ENCODE measurements around the gene KBTBD8.
A peak's percentile ranks its signal among the peaks of the same experiment; 100 is the strongest.

Gene KBTBD8, protein sequence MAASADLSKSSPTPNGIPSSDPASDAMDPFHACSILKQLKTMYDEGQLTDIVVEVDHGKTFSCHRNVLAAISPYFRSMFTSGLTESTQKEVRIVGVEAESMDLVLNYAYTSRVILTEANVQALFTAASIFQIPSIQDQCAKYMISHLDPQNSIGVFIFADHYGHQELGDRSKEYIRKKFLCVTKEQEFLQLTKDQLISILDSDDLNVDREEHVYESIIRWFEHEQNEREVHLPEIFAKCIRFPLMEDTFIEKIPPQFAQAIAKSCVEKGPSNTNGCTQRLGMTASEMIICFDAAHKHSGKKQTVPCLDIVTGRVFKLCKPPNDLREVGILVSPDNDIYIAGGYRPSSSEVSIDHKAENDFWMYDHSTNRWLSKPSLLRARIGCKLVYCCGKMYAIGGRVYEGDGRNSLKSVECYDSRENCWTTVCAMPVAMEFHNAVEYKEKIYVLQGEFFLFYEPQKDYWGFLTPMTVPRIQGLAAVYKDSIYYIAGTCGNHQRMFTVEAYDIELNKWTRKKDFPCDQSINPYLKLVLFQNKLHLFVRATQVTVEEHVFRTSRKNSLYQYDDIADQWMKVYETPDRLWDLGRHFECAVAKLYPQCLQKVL

GRCh38 chr3:66998113-66998903, at the start of gene KBTBD8:
Gene KBTBD8, plus strand, starts transcription at chr3:66998307. Its CDS starts 49 bp downstream, at chr3:66998356.
- peak; percentile 100 for DNase-seq

- no peak for DNase-seq
Measured at GRCh38 chr3:66948838-66949237, 49.3 kb upstream of the KBTBD8 start.

GRCh38 chr3:66949898-66950297, 48.2 kb upstream of the KBTBD8 start:
- DNase-seq, result no peak

DNA sequence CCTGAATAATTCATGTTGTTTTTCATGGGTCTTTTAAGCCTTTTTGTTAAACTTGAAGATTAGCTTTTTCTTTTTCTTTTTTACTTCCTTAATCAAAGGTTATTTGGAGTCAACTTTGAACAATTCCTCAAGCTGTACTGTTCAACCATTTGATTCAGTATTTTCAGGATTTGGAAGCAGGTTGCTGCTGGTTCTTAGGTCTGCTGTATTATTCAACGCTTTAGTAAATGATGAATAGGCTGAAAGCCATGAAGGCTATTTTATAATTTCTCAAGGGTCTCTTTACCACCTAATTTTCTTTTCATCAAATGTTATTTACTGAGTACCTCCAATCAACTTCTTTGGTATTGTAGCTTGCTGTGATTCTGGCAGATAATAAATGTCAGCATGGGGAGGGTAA, 45.8 kb upstream of the KBTBD8 start:
- DNase-seq, result no peak

DNA sequence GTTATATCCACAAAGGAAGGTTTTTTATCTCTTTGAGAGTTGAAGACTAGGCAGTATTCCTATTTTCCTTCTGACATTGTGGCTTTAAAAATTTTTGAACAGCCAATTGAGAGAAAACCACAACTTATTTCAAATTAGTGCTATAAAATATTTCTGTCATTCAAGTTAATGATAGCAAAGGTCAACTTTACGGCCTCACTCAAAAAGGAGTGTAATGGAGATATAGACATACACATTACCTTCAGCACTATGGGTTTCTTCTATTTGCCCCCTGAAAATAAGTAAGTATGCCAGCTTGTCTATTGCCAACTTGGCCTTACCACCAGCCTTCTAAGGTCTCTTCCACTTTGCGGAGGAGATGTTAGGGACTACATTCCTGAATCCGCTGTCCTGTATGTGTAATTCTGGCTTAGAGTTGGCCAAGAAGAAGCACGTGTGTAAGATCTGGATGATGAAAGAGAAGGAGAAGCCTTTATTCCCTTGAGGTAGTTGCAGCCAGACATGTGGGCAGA, 44.1 kb upstream of the KBTBD8 start:
- DNase-seq, result no peak

- no peak for DNase-seq
Measured at GRCh38 chr3:66956742-66957141, 41.4 kb upstream of the KBTBD8 start.

DNA sequence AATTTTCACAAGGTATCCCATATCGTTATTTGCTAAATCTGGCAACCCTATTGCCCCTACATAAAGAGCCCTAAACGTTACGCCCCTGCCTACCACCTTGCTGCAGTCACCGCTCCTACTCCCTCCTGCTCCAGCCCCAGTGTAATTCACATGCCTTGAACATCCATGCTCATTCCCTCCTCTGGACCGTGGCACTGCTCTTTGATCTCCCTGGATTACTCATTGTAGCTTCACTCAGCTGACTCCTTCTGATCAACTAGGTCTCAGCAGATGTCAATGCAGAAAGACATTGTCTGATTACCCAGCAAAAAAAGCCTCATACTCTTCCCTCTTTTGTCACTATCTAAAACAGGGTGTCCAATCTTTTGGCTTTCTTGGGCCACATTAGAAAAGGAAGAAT, 40.7 kb upstream of the KBTBD8 start:
- no peak for DNase-seq

DNA sequence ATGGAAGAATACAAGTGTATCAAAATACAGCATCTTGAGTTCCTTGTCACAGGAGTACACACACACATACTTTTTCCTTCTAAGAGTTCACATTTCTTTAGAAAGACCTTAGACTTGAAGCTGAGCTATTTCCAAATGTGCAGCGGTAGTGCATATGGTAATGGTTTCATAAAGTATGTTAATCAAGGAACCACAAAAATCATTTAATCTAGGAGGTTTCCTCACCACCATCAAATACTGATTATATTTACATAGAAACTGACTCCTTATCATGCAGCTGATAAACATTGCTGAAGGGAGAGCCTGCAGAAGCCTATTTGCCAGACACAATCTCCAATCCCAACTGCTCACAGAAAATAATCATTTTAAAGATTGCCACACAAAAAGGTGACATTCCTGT, 40.0 kb upstream of the KBTBD8 start:
- DNase-seq, result no peak

- DNase-seq, result no peak
Measured at GRCh38 chr3:66962664-66963063, 35.4 kb upstream of the KBTBD8 start.

- DNase-seq, result no peak
Measured at GRCh38 chr3:66971245-66971644, 26.9 kb upstream of the KBTBD8 start.

DNA sequence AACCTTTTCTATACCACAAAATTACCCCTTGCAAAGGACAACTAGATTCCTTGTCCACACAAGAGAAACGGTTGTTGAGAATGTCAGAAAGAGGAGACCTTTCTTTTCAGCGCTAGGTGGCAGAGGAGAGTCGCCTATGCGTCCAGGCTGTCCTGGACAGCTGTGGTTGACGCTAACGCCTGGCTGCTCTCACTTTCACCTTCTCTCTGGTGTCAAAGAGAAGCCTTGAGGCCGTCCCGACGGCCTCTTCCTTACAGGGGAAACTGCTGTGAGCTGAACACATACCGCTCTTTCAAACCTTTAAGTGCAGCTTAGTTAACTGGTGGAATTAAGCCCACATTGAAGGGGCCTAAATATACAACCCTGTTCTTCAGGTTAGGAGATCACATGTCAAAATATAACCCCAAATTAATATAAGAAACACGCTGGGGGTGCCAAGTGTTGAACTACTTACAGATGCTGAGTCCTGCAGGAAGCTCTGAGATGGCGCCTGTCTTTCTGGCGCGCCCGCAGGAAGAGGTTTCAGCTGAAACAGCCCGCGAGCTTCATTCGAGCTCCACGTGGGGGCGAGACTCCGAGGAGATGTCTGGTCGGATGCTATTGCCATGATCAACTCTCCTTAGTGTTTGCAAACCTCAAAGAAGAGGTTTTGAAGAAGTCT, 26.1 kb upstream of the KBTBD8 start:
- DNase-seq, result peak; percentile 81

DNA sequence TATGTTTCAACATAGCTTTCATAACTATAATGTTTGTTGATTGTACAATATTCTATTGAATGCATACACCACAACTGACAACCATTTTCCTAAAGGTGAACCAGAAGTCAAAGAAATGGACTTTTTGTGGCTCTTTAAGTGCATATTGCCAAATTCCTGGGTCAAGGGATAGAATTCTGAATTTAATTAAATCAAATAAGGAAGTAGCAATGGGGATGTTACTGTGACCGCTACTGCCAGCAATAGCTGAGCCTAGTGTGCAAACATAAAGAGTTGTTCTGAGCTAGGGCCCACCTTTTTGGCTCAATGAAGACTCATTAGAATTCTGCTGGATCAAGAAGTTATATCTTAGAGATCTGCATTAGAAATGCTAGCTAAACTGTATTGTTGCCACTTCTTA, 17.3 kb upstream of the KBTBD8 start:
- DNase-seq, result no peak

DNA sequence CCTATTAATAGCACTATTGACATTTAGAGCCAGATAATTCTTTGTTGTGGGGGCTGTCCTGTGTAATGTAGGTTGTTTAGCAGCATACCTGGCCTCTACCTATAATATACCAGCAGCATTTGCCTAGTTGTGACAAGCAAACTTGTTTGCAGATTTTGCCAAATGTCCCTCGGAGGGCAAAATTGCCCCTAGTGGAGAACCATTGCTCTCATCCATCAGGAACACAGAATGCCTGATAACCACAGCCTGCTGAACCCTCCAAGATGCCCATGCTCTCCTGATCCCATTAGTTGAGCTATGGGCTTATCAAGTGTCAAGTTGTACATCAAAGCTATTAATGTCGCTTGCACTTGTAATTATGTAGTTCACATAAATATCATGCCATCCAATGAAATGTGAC, 15.0 kb upstream of the KBTBD8 start:
- no peak for DNase-seq

DNA sequence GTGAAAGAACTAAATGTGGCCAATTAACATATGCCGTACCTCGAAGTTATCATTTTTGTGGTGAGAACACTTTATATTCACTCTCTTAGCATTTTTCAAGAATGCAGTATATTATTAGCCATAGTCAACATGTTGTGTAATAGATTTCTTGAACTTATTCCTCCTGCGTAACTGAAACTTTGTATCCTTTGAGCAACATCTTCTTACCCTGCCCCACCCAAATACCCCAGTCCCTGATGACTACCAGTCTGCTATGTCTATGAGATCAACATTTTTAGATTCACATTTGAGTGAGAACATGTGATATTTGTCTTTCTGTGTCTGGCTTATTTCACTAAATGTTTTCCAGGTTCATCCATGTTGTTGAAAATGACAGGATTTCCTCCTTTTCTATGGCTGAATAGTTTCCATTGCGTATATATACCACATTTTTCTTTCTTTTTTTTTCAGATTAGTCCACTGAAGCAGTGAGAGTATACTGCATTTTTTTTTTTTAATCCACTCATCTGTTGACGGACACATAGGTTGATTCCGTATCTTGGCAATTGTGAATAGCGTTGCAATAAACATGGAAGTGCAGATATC, 12.7 kb upstream of the KBTBD8 start:
- DNase-seq, result no peak

DNA sequence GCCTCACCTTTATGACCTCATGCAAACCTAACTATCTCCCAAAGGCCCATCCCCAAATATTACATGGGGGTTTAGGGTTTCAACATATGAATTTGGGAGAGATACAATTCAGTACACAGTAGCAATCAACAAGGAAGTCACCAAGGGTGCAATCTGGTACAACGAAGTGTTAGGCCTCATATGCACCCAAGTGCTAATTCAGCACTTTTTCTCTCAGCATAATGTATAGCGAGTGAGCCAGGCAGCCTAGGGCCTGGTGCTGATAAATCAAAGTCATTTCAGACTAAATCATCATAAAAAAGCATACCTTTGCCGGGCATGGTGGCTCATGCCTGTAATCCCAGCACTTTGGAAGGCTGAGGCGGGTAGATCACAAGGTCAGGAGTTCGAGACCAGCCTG, 11.7 kb upstream of the KBTBD8 start:
- no peak for DNase-seq

GRCh38 chr3:66989241-66989640, 8.9 kb upstream of the KBTBD8 start:
- DNase-seq, result no peak

DNA sequence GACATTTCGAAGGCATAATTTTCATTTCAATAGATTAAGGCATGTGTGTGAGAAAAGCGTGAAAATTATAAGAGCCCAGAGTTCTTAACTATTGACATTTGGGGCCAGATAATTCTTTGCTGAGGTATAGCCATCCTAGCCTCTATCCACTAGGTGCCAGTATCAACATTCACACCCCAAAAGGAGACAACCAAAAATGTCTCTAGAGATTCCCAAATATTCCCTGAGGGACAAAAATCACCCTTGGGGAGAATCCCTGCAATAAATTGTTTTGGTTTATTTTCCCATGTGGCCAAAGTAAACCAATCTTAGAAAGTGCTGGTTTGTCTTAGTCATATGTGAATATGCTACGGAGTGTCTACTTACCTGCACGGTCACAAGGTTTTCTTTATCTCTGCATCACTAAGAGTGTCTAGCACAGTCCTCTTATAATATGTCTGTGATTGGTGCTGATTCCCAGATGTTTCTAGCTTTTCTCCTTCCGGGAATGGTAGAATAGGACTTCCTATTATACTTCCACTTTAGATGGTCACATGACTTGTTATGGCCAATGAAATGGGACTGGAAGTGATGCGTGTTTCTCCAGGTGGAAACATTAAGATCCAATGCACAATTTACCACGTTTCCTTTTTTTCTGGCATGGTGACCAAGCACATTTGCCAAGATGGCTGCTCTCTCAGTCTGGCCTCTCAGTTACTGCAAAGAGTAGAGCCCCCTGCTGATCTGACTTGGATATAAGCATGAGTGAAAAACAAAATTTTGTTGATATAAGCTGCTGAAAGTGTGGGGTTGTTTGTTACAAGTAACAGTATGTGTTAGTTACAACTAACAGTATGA, 8.0 kb upstream of the KBTBD8 start:
- DNase-seq, result no peak

DNA sequence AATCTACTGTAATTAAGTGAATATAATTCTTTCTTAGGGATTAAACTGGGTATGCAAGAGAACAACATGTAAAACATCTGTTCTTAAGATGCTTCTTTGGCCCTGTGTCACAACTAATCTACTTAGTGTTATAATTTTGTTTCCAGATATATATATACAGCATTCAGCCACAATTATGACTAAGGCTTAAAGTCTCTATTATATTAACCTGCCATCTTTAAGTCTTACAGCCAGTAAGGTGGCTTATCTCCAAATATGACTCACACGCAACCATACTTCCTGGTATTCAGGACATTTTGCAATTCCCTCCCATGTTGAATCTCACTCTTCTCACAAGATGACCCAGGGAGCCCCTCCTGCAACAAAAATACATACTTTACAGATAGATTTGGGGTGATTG, 6.6 kb upstream of the KBTBD8 start:
- no peak for DNase-seq

- no peak for DNase-seq
Measured at GRCh38 chr3:66993082-66993481, 5.0 kb upstream of the KBTBD8 start.

DNA sequence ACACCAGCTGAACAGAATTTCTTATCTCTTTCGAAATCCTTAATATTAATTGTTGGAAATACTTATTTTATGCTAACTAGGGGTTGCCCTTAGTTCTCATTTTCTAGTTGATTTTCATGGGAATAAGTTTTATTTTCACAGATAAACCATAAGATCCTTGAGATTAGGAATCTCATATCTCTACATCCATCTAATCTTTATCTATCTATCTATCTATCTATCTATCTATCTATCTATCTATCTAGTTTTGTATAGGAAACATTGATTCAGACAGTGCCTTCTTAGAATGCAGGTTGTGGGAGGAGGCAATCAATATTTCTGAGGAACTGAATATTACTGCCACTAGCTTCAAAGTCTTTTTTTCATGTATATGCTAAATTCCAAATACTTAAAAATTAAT, 3.5 kb upstream of the KBTBD8 start:
- DNase-seq, result no peak

DNA sequence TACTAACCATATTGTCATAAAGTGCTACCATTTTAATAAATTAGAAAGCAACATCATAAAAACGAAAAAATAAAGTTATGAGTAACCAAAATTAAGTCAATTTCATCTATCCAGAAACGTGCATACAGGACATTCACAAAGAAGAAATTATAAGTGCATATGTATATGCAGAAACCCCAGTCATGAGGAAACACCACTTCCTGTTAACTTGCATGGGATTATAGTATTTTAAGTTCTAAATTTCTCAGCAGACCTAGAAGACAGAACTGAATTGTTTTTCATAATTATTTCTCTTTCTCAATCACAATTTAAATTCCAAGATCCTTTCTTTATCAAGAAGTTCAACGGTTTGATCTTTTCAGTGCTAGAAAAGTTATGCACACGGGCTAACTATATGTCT, 1.4 kb upstream of the KBTBD8 start:
- no peak for DNase-seq
